Esophagus squamous epithelium (tissue), 4 donors: Measurements from ENCODE around the gene RPA3.

Experiments
- POLR2A ChIP-seq, 4 donors: fragments of 450-650 bp; IDR thresholded peaks; one replicate each; pipeline ENCODE4 v1.6.1; 2017; ENCODE audit warnings: antibody characterized with exemption in 4 of 4, mild to moderate bottlenecking in 4 of 4, moderate library complexity in 3 of 4
- TF ChIP-seq, protein P1 (sequence below), 6 experiments: fragments of 450-650 bp in 4 of 6; fragments of 200-600 bp in 2 of 6; sonication (generic) in 2 of 6; IDR thresholded peaks; one replicate each; pipeline ENCODE4 v1.5.1; 2016 to 2019; ENCODE audit warnings: antibody characterized with exemption in 6 of 6, mild to moderate bottlenecking in 4 of 6, moderate library complexity in 4 of 6

DNA sequence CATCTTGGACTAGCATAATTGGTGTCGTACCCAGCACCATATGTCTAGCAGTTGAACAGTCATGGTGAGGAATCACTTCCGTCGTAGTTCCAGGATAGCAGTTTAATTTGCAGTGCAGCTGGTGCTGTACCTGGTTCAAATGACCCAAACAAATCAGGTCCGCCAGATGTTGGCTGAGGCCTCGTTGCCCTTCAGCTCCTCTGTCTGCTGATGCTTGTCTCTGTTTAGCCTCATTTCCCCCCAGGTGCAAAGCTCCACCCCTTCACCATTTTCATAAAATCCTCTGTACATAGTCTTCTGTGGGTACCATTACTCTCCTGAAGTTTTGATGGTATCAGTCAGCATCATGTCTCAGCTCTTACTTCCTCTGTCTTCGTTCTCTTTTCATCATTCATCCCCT, 42.7 kb downstream of the RPA3 start:
- no peak for TF ChIP-seq POLR2A (IDR thresholded peaks at IDR 0.05)
- TF ChIP-seq, protein P1, sequence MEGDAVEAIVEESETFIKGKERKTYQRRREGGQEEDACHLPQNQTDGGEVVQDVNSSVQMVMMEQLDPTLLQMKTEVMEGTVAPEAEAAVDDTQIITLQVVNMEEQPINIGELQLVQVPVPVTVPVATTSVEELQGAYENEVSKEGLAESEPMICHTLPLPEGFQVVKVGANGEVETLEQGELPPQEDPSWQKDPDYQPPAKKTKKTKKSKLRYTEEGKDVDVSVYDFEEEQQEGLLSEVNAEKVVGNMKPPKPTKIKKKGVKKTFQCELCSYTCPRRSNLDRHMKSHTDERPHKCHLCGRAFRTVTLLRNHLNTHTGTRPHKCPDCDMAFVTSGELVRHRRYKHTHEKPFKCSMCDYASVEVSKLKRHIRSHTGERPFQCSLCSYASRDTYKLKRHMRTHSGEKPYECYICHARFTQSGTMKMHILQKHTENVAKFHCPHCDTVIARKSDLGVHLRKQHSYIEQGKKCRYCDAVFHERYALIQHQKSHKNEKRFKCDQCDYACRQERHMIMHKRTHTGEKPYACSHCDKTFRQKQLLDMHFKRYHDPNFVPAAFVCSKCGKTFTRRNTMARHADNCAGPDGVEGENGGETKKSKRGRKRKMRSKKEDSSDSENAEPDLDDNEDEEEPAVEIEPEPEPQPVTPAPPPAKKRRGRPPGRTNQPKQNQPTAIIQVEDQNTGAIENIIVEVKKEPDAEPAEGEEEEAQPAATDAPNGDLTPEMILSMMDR (IDR thresholded peaks at IDR 0.05): no peak
